Keratinocyte (primary cell): ENCODE data around the gene TEX261. TPM values are rescaled to one million over a fixed set of nuclear protein-coding genes. Genes with fewer than 3 reads are reported as not detected.

Experiments
- DNase-seq: peaks from one replicate; pipeline ENCODE4 v3.0.0-alpha.2; 2011; ENCODE audit warnings: low read depth, missing footprints, low spot score
- FAIRE-seq: peaks from 2 replicates; lab custom pipeline; 2011; peaks lifted over from hg19 to GRCh38; lab: Jason Lieb, UNC
- H2AFZ ChIP-seq: 2 replicates; pipeline ENCODE4 v1.6.0; 2012; ENCODE audit warnings: low read length, control low read depth, inconsistent platforms; ENCODE audit not compliant: control insufficient read depth
- H3K27ac ChIP-seq: 2 replicates; pipeline ENCODE4 v1.5.1; 2011; ENCODE audit warnings: low read length; ENCODE audit not compliant: control insufficient read depth, insufficient read depth
- H3K27me3 ChIP-seq: 3 replicates; pipeline ENCODE4 v1.6.0; 2011; ENCODE audit warnings: low read length; ENCODE audit not compliant: control insufficient read depth, insufficient read depth; ENCODE audit errors: extremely low read depth
- H3K36me3 ChIP-seq, 2 experiments: 2 replicates in 1 of 2; 3 replicates in 1 of 2; pipeline ENCODE4 v1.5.1; 2011; ENCODE audit warnings: low read length in 2 of 2, mild to moderate bottlenecking in 1 of 2; ENCODE audit not compliant: control insufficient read depth in 2 of 2, insufficient read depth in 2 of 2; ENCODE audit errors: extremely low read depth in 1 of 2
- H3K4me1 ChIP-seq: 3 replicates; pipeline ENCODE4 v1.5.1; 2011; ENCODE audit warnings: low read length; ENCODE audit not compliant: control insufficient read depth, insufficient read depth; ENCODE audit errors: extremely low read depth
- H3K4me2 ChIP-seq: 3 replicates; pipeline ENCODE4 v1.6.0; 2011; ENCODE audit warnings: low read depth, low read length; ENCODE audit not compliant: control insufficient read depth, insufficient read depth; ENCODE audit errors: extremely low read depth
- H3K4me3 ChIP-seq, 3 experiments: fragments of 200-600 bp in 1 of 3; sonication (generic) in 1 of 3; 2 replicates in 2 of 3; 3 replicates in 1 of 3; pipeline ENCODE4 v1.5.1; 2011 to 2016; ENCODE audit warnings: low read length in 3 of 3, mild to moderate bottlenecking in 3 of 3, control low read depth in 2 of 3, inconsistent platforms in 1 of 3, low read depth in 1 of 3, mixed read lengths in 1 of 3, mixed run types in 1 of 3, moderate library complexity in 1 of 3; ENCODE audit not compliant: control insufficient read depth in 2 of 3, insufficient read depth in 2 of 3; ENCODE audit errors: extremely low read depth in 1 of 3
- H3K79me2 ChIP-seq: 2 replicates; pipeline ENCODE4 v1.6.0; 2012; ENCODE audit warnings: low read length; ENCODE audit not compliant: control insufficient read depth, insufficient read depth
- H3K9ac ChIP-seq: 3 replicates; pipeline ENCODE4 v1.6.0; 2011; ENCODE audit warnings: low read length; ENCODE audit not compliant: control insufficient read depth, insufficient read depth; ENCODE audit errors: extremely low read depth
- H3K9me1 ChIP-seq: 3 replicates; pipeline ENCODE4 v1.6.0; 2011; ENCODE audit warnings: low read length; ENCODE audit not compliant: control insufficient read depth, insufficient read depth; ENCODE audit errors: extremely low read depth
- H3K9me3 ChIP-seq: 2 replicates; pipeline ENCODE4 v1.5.1; 2012; ENCODE audit warnings: low read depth, low read length; ENCODE audit not compliant: control insufficient read depth
- H4K20me1 ChIP-seq: 3 replicates; pipeline ENCODE4 v1.6.0; 2011; ENCODE audit warnings: low read length; ENCODE audit not compliant: control insufficient read depth, insufficient read depth; ENCODE audit errors: extremely low read depth
- EZH2 ChIP-seq: IDR thresholded peaks from one replicate; pipeline ENCODE4 v1.6.1; 2012; ENCODE audit warnings: inconsistent platforms, mild to moderate bottlenecking, low read length, moderate library complexity
- dilution Hi-C: fragments of 300-500 bp; cut with MboI; formaldehyde crosslinking; loops from one replicate; pipeline ENCODE4 v1.7.0; 2020; ENCODE audit warnings: low sequenced_read_pairs; ENCODE audit not compliant: extremely low pct_ligation_motif_present
- polyA plus RNA-seq, 5 experiments: library from polyadenylated mRNA; depleted of rRNA in 3 of 5; stranded (reverse) in 3 of 5; stranded (forward) in 1 of 5; unstranded in 1 of 5; fragments of >200 nt; gene quantifications; 1 replicate in 1 of 5; 2 replicates in 3 of 5; 3 replicates in 1 of 5; pipeline versions ENCODE4 v1.2.1 to v1.2.3, GENCODE V29; 2011 to 2012; ENCODE audit warnings: missing spikeins in 2 of 5, low read depth in 1 of 5, low replicate concordance in 1 of 5
- TF ChIP-seq, protein P1 (sequence below), 3 experiments: IDR thresholded peaks in 1 of 3; conservative IDR thresholded peaks in 1 of 3; optimal IDR thresholded peaks in 1 of 3; 2 replicates in 2 of 3; 3 replicates in 1 of 3; pipeline versions ENCODE3 to v1.5.1; 2011; ENCODE audit warnings: low read length in 3 of 3, mild to moderate bottlenecking in 3 of 3, moderate library complexity in 2 of 3, control low read depth in 1 of 3, inconsistent platforms in 1 of 3; ENCODE audit not compliant: insufficient read depth in 2 of 3; ENCODE audit errors: extremely low read depth in 1 of 3

The TEX261 gene
- polyA plus RNA-seq, 1 donor (not counting 4 experiments of a cell fraction or from before 2014, with no cell fraction given) = 78.8 TPM

DNA sequence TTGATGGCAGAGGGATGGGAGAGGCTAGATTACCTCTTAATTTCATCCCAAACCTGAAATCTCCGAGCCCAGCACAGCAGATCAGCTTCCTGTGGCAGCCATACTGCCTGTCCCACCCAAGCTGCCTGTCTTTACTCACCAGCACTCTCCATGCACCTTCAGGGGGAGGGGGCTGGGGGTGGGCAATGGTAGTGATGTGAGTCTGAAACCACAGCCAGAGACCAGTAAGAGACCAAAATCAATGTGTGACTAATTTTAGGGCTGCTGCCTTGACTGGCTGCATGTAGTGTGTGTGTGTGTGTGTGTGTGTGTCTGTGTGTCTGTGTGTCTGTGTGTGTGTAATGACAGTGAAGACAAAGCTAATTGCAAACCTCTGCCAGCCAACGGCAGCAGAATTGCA lies 11.7 kb upstream of the TEX261 start:
- Histone ChIP-seq H3K4me3 (no peak overlapping the region), H3K27me3 (peaks cover 3% of the 10 kb centered on the region), H3K4me2 (no peak overlapping the region), H2AFZ (no peak overlapping the region), H4K20me1 (no peaks in the 10 kb centered on the region), H3K9ac (no peak overlapping the region), H3K9me1 (no peaks in the 10 kb centered on the region), H3K4me1 (no peaks in the 10 kb centered on the region), H3K9me3 (no peaks in the 10 kb centered on the region), H3K27ac (no peak overlapping the region), H3K79me2 (no peaks in the 10 kb centered on the region), H3K36me3 (no peaks in the 10 kb centered on the region)
- no peak for DNase-seq
- no peak for FAIRE-seq
- TF ChIP-seq, protein P1, sequence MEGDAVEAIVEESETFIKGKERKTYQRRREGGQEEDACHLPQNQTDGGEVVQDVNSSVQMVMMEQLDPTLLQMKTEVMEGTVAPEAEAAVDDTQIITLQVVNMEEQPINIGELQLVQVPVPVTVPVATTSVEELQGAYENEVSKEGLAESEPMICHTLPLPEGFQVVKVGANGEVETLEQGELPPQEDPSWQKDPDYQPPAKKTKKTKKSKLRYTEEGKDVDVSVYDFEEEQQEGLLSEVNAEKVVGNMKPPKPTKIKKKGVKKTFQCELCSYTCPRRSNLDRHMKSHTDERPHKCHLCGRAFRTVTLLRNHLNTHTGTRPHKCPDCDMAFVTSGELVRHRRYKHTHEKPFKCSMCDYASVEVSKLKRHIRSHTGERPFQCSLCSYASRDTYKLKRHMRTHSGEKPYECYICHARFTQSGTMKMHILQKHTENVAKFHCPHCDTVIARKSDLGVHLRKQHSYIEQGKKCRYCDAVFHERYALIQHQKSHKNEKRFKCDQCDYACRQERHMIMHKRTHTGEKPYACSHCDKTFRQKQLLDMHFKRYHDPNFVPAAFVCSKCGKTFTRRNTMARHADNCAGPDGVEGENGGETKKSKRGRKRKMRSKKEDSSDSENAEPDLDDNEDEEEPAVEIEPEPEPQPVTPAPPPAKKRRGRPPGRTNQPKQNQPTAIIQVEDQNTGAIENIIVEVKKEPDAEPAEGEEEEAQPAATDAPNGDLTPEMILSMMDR (optimal IDR thresholded peaks at IDR 0.05 in 1 of 3, IDR thresholded peaks at IDR 0.05 in 1 of 3, conservative IDR thresholded peaks at IDR 0.05 in 1 of 3; ENCODE audit: extremely low read depth in 1 of 3, insufficient read depth in 2 of 3, low read length in 3 of 3) = no peak
- no peak for TF ChIP-seq EZH2
- dilution Hi-C loops = no loop called here

DNA sequence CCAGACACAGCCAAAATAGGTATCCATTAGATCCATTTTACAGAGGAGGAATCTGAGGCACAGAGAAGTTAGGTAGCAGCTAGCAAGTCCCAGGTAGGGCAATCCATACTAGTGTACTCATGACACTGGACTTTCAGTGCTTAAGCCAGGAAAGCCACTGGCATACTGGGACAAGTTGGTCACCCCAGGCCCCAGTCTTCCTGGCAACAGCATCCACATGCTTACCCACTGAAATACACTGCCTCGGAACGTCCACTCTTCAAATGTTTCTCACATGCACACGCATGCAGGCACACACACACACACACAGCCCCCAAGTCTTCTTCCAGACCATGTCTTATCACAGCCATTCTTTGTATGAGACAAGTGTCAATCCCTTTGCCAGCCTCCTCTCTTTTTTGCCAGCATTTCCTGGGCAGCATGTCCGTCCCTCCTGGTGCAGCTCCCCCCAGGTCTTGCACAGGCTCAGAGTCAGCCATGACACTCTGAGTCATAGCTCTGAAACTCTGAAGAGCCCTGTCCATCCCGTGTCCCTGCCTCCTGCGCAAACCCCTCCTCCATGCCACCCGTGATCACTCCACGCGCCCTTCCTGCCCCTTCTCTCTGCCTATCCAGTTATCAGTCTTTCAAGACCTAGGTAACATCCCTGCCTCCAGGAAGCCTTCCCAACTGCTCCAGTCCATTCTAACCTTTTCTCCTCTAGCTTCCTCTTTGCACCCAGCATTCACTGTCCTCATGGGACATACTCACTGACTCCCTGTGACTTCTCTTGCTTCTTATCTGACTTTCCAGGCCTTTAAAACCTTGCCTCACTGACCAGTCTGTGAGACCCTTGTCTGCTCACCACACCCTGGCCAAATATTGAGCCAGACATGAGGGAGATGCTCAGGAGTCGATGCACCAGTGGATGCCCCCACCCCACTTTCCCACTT lies 10.9 kb upstream of the TEX261 start:
- Histone ChIP-seq H3K9me1 (no peaks in the 10 kb centered on the region), H3K4me3 (no peak overlapping the region), H3K9me3 (no peaks in the 10 kb centered on the region), H3K4me1 (peaks cover 3% of the 10 kb centered on the region), H3K27ac (no peak overlapping the region), H3K4me2 (no peak overlapping the region), H4K20me1 (no peaks in the 10 kb centered on the region), H2AFZ (no peak overlapping the region), H3K27me3 (peaks cover 3% of the 10 kb centered on the region), H3K36me3 (no peaks in the 10 kb centered on the region), H3K79me2 (no peaks in the 10 kb centered on the region), H3K9ac (no peak overlapping the region)
- FAIRE-seq (no peak), DNase-seq (no peak)
- TF ChIP-seq, protein P1 (optimal IDR thresholded peaks at IDR 0.05 in 1 of 3, IDR thresholded peaks at IDR 0.05 in 1 of 3, conservative IDR thresholded peaks at IDR 0.05 in 1 of 3; ENCODE audit: extremely low read depth in 1 of 3, insufficient read depth in 2 of 3, low read length in 3 of 3) = no peak
- TF ChIP-seq EZH2 = no peak
- dilution Hi-C loops = no loop called here
